NK-92 (cell line): ENCODE measurements around the gene NCR3LG1.

Source experiments
- DNase-seq: peaks from one replicate; lab custom pipeline; 2025; ENCODE audit not compliant: unreplicated experiment; lab: John Stamatoyannopoulos, UW

NCR3LG1 gene

DNA sequence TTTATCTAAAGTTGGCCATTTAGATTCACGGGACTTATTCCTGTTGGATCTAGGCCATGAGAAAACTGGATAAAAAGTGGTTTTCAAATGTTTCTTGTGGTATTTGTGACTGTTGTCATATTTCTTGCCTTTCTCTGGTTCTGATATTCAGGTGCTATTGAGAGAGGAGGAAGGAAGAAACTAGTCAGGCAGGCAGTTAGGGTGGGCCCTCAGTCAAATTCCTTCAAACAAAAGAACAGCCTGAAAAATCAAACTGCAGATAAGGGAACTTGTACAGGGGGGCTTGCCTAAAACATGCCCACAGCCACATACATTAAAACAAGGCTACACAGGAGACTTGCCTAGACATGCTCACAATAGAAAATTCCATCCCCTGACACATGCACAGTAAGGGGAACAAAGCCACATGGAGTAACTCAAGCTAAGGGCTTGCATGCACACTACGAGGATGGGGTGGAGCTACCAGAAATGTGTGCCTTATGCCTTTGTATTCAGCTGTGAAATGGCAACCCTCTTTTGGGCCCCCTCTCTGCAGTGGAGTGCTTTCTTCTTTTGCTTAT lies 18.2 kb downstream of the NCR3LG1 start:
- no peak for DNase-seq

DNA sequence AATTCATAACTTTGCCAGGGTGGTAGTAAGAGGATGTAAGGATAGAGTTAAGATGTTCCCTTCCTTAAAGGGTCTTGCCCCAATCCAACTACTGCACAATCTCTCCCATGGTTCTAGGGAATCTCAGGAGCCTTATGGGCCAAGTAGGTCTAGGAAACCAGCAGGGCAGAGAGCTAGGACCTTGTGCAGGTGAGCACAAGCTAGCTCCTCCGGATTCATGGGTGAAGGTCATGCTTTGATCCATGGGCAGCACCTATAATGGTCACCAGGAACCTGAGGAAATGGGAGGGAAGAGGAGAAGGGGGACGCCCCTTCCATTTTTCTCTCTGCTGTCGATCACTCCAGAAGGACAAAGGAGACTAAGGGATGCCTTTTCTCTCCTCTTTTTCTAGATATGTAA lies 20.0 kb downstream of the NCR3LG1 start:
- DNase-seq: no peak

DNA sequence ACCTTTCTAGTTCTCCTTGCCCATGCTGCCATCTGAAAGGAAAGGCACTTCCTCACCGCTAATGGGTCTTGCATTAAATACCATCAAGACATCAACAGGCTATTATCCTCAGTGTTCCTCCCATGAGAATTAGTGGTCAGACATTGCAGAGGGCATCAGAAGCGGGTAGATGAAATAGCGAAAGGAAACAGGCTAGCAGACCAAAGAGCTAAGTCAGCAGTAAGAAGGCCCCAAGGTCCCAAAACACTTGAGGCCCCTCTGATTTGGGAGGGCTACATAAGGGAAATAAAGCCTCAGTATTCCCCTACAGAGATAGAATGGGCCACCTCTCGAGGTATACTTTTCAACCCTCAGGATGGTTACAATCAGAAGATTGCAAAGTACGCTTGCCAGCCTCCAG lies 23.9 kb downstream of the NCR3LG1 start:
- no peak for DNase-seq

DNA sequence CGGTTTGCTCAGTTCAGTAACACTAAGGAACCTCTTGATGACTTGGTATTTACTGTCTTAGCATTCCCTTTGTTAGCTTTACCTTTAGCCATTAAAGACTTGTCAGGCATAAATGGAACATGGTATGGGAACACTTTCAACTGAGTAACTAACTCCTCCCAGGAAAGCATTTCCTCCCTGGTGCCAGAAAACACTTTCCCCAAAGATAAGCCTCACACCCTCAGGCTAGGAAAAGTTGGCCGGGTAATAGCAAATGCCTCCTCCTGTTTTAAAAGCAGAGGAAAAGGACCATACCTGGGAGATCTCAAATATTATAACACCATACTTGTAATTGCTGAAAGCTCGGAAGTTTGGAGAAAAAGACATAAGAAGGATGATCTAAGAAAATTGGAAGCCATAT lies 24.9 kb downstream of the NCR3LG1 start:
- DNase-seq: no peak

DNA sequence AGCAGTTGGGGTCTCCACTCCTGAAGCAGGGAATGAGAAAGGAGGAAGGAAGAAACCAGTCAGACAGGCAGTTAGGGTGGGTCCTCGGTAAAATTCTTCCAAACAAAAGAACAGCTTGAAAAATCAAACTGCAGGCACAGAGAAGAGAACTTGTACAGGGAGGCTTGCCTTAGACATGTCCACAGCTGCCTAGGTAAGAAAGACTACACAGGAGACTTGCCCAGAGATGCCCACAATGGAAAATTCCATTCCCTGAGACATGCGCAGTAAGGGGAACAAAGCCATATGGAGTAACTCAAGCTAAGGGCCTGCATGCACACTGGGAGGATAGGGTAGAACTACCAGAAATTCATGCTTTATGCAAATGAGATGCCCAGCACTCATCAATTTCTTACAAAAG lies 27.1 kb downstream of the NCR3LG1 start:
- no peak for DNase-seq

DNA sequence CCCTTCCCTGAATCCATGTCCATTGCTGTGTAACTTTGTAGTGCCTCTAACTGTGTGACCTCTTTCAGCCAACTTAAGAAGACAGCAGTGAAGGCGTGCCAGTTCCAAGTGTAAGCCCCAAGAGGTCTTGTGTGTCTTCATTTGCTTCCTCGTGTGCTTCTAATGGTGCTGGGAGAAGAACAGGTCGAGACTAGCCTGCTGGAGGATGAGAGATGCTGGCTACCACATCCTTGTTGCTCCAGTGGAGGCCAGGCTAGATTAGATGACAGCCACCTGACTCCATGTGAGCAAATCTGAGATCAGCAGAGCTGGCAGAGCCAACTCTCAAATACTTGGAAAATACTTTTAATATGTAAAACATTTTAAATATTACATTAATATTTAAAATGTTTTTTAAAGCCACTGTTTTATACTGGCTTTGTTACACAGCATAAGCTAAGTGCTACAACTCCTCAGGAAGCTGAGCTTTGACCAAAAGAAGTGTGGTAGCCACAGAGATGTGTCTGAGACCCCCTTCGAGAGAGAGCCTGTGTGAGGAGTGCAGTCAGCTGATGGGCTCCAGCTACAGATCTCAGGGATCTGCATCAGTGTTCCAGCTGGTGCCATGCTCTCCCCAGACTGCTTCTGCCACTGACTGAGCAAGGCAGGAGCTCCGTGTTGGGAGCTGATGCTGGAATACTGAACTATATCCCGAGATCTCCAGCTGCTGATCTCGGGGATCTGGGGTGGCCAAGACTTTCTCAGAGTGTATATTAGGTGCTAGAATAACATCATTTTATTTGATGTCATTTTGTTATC lies 28.0 kb downstream of the NCR3LG1 start:
- no peak for DNase-seq

DNA sequence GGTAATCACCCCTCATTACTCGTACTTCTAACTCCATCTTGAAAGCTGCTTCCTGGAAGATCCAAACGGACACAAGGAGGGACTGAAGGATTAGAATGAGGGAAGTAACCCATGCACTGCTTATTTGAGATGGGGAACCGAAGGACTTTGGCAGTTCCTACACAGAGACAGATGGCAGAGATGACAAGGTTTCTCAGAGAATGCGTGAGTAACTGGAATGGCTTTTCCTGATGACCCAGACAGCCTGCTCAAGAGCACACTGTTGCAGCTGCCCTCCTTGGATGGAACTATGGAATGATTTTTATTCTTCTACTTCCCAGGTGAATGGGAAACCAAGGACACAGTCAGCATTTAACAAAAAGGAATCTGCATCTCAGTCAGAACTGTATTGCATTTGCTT lies 29.6 kb downstream of the NCR3LG1 start:
- no peak for DNase-seq

DNA sequence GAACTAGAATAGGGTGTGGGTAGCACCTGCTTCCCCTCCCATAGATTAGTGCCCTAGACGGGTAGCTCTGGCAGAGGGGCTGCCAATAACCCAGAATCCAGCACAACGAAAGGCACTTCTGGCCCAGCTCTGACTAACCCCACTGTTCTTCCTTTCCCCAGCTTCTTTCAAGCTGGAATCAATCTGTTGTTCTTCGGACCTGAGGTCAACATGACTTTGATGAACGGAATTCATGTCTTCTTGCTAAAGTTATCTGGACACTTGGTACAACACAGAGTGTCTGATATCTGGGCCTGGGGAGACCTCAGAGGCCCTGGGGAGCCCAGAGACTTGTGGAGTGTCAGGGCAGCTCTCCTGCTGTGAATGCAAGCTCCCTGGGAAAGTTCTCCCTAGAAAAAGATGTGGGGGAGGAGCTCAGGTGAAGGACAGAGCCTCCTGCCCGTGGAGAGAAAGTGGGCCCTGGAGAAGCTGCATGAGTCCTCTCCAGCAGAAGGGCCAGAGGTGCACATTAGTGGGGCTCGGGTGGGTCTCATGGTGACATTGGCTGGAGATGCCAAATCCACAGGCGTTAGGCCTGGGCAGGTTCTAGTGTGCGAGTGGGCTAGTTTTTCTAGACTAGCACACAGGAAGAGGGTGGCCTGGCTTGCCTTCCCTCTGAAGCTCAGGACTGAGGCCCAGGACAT lies 30.6 kb downstream of the NCR3LG1 start:
- no peak for DNase-seq

DNA sequence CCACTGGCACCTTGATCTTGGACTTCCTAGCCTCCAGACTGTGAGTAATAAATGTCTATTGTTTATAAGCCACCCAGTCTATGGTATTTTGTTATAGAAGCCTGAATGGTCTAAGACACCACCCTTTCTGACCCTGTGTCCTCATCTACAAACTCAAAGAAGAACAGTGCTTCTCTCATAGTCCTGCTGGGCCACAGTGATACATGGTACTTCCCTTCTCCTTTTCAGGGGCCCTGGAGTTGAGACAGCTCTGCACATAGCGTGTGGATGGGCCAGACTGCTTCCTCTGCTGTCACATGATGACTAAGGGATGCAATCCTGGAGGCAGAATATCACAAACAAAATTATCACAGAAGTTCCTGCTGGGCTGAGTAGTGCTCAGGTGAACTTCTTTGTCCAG lies 31.9 kb downstream of the NCR3LG1 start:
- no peak for DNase-seq

DNA sequence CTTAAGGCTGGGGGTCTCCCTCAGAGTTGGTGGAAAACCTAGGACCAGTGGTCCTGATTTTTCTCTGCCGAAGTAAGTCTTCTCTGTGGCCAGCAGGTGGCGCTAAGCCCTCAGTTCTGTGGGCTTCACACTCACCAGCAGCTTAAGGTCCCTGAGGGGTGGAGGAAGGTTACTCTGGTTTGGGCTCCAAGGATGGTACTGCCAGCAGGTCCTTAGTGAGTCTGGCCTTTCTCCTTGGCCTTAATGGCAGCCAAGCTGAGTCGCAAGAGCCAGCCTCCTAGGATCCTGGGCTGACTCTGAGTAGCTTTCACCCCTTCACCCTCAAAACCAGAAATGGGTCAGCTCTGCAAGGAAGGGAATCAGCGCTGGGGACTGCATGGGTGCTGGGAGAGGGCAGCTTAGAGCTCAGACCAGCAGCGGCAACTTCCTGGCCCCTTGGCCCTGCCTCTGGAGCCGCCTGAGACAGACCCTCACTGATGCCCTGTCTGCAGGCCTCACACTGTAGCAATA lies 32.5 kb downstream of the NCR3LG1 start:
- DNase-seq: no peak

DNA sequence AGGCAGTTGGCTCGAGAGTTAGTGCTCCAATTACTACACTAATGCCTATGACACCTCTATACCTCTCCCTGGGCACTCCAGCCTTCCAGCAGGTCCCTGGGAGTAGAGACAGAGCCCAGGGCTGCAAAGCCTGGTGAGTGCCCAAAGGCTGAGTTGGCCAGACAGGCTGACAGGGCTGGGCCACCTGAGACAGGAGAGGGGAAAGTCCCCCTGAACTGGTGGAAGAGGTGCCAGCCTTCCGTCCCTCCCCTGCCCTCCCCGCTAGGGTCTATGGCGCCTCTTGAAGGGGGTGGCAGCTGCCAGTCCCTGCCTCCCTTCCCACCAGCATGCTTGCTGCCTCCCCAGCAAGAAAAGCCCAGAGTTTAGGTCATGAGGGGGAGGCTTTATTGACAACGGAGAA lies 33.9 kb downstream of the NCR3LG1 start:
- DNase-seq: no peak

DNA sequence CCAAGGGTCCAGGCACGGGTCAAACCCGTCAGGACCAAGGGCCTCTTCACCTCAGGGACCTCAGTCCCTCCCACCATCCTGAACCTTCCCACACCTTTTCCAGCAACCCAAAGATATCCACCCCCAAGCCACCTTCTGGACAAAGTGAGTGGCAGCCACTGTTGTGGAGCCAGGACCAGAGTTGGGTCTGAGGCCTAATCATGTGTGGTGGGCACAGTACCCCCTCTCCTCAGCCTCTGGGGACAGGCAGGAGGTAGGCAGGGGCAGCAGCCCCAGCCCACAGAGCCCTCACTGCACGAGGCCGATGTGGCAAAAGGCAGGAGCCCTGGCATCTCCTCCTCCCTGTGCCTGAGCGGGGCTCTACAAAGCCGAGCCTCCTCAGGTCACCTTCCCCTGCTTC lies 34.3 kb downstream of the NCR3LG1 start:
- DNase-seq: no peak

DNA sequence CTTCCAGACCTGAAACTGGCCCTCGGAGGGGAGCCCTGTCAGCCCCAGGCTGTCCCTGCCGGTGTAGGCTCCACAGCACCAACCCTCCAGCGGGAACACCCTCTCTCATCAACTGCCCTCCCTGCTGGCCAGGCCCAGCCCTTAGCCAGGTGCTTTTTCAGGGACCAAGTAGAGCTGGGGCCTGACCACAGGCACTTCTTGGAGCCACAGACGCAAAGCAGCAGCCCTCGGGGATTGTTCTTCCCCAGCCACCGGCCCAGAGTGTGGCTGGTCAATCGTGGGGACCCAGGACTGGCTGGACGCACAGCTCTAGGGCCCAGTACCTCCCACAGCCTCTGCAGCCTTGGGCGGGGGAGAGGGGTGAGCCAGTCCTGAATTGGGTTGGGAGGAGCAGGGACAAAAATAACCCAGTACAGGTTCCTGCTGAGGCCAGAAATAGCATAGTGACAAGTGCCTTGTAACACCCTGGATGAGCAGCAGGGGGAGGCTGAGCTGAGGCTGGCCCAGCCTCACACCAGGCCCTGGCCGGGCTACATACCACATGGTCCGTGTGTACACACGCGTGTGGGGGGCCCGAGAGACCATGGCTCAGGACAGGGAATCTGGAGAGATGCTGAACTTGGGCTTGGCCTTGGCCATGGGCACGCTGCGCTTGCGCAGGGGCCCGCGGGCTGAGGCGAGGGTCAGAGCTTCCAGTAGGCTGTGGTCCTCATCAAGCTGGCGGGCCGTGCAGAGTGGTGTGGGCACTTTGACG lies 34.9 kb downstream of the NCR3LG1 start:
- no peak for DNase-seq

DNA sequence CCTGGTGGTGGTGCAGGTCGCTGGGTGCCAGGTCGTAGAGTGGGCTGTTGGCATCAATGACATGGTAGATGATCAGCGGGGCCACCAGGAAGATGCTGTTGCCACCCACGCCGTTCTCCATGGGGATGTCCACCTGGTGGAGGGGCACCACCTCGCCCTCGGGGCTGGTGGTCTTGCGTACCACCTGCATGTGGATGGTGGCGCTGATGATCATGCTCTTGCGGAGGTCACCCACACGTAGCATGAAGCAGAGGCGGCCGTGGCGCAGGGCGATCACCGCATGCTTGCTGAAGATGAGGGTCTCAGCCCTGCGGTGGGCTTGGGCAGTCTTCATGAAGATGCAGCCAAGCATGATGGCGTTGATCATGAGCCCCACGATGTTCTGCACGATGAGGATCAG lies 35.7 kb downstream of the NCR3LG1 start:
- no peak for DNase-seq

DNA sequence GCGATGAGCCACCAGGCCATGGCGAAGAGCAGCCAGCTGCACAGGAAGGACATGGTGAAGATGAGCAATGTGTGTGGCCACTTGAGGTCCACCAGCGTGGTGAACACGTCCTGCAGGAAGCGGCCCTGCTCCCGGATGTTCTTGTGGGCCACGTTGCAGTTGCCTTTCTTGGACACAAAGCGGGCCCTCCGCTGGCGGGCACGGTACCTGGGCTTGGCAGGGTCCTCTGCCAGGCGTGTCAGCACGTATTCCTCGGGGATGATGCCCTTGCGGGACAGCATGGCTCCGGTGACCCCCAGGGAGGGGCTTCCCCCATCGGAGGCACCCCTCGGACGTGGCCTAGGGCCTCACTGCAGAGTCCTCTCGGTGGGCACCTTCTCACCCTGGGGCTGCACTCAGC lies 36.2 kb downstream of the NCR3LG1 start:
- DNase-seq: no peak

DNA sequence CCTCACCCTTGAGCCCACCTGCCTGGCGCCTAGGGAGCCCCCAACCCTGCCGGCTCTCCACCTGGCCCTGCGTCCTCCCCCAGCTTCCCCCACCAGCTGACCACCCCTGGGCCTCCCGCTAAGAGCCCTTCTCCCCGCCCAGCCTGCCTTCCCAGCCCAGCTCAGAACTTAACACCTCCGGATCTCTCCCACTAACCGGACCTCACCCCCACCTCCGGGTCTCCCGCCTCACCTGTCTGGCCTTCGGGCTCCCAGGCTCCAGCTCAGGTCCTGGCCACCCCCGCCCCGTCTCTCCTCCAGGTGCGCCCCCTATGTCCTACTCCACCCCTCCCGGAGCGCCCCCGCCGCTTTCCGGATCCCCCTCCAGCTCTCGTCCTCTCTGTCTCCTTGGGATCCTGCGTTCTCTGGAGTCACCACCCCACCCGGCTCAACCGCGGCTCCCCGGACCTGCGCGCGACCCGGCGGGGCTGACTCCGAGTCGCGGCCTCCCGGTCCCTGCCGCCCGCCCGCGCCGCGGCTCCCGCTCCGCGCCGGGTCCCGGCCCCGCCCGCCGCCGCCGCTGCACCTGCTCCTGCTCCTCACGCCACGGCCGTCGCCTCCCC lies 37.1 kb downstream of the NCR3LG1 start, which contains the start of gene KCNJ11:
Gene KCNJ11 (minus strand): TSS at position 51 of the 602 bp plus-strand sequence. CDS start 568 bp downstream, outside the sequence.
- no peak for DNase-seq

DNA sequence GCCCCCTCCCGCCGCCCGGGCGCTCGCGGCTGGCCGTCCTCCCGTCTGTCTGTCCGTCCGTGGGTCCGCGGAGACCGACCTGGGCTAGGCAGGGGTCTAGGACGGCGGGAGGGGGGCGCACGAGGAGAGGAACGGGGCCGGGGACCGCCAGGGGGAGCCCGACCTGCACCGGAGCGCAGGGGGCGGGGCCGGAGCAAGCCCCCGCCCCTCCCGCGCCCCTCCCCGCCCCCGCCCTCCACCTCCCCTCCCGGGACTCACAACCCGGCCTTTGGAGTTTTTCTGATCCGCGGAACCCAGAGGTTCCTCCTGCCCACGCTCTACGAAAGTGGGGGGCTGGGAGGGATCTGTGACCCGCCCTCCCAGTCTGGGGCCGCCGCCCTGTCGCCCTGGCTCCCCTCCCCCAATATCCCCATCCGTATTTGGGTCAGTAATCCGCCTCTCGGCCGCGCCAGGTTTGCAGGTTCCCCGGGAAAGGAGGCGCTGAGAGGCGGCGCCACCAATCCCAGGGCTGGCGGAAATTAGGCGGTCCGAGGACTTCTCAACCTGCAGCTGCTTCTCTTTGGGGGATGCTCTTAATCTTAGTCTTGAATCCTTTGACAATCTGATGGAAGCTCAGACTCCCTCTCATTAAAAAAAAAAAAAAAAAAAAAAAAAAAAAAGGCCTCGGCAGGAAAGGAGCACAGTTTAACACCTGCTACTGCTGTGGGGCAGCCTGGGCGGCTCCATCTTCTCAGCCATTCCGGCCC lies 37.8 kb downstream of the NCR3LG1 start:
- DNase-seq: no peak

DNA sequence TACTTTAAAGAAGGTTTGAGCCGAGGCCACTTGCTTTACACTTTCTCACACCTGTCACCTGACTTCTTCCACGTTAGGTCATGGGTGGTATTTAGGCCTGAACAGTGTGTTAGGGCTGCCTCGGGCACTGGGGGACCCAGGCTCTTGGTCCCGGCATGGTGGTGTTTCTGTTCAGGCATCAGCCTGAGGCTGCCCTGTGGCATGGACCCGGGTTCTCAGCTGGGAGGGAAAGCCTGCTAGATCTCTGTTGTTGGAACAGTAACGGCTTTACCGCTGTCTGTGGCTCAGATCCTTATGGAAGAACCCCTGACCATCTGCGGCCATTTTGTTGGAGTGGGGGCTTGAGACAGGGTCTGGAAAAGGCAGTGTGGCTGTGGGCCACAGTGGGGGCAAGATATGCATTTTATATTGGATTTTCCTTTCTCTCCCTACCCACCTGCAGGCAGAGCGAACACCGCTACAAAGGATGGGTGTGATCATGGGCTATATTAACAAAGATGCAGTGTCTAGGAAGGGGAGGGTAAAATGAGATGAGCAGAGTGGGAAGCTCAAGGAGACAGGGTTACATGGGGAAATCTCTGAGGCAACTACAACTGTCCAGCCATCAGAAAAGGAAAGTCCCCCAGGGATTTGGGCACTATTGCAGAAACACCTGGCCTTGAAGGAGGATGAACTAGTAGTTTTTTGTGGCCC lies 38.5 kb downstream of the NCR3LG1 start:
- DNase-seq: no peak

DNA sequence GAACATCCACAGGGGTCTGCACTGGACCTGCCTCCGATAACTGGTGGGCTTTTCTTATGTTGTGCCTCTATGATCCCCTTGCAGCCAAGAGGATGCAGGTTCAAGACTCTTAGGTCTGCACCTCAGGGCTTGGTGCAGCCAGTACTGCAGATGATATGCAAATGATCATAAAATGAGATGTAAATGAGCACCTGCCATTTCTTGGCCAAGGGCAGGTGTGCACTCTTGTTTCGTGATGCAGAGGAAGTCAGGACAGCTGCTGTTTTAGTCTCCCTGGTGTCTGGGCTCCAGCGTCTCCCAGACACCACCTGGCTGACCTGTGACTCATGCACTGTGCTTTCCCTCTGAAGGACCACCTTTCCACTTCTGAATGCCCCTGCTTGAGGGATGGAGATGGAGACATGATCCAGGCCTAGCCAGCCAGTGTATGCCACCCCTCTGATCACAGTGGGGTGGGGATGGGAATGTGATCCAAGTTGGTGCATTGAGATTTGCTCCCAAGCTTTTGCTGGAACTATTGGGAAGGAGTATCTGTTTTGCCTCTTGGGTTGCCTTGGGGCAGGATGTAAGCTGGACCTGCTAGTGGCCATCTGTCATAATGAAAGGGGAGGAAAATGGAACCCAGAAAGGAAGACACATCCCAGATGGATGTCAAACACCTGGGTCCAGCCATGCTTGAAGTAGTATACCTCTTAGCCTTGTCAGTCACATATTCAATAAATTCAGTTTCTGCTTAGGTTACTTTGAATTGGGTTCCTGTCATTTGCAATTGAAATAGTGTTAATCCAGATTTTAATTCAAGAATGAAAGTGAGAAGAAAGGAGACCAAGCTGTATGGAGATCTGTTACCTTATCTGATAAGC lies 40.1 kb downstream of the NCR3LG1 start:
- DNase-seq: no peak
